Adipocyte (in vitro differentiated cells): Measurements from ENCODE around the gene SH3BP4.
A peak's percentile ranks its signal among the peaks of the same experiment; 100 is the strongest.

Experiments used
- DNase-seq: peaks from one replicate; pipeline ENCODE4 v3.0.0-alpha.2; 2015; ENCODE audit warnings: low read depth
- H3K27me3 ChIP-seq: replicated peaks from 2 replicates; pipeline ENCODE4 v1.7.0; 2013; ENCODE audit warnings: mild to moderate bottlenecking, low read length, moderate library complexity; ENCODE audit not compliant: control insufficient read depth, insufficient read depth
- H3K36me3 ChIP-seq: 2 replicates; pipeline ENCODE4 v1.7.0; 2013; ENCODE audit warnings: low read length, mild to moderate bottlenecking, moderate library complexity; ENCODE audit not compliant: control insufficient read depth, insufficient read depth, severe bottlenecking
- H3K4me1 ChIP-seq: 2 replicates; pipeline ENCODE4 v1.7.0; 2013; ENCODE audit warnings: mild to moderate bottlenecking, low read length, moderate library complexity; ENCODE audit not compliant: control insufficient read depth, insufficient read depth
- H3K4me3 ChIP-seq: 2 replicates; pipeline ENCODE4 v1.7.0; 2013; ENCODE audit warnings: mild to moderate bottlenecking, low read length, moderate library complexity
- H3K9ac ChIP-seq: 2 replicates; pipeline ENCODE4 v1.7.0; 2013; ENCODE audit warnings: mild to moderate bottlenecking, low read length, moderate library complexity
- H3K9me3 ChIP-seq: 2 replicates; pipeline ENCODE4 v1.7.0; 2013; ENCODE audit warnings: mild to moderate bottlenecking, low read length, moderate library complexity; ENCODE audit not compliant: control insufficient read depth

The SH3BP4 gene

DNA sequence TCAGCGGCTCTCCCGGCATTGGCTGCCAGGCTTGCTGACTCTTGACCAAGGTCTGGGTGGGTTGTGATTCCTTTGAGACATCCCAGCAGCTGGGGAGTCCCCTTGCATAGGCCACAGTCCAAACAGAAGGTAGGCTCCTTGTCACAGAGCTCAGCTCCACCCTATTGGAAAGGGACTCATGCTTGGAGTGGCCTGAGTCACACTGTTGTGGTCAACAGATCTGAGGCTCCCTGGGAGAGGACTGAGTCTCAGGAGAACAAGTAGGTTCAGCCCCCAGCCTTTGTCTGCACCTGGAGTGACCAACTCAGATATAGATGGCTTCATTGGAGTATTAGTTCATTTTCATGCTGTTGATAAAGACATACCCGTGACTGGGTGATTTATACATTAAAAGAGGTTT is 32.1 kb upstream of the SH3BP4 start:
- DNase-seq: no peak
- Histone ChIP-seq H3K4me1 (peaks cover 5% of the 10 kb centered on the region), H3K9ac (no peak overlapping the region), H3K9me3 (no peaks in the 10 kb centered on the region), H3K36me3 (no peaks in the 10 kb centered on the region), H3K27me3 (no peaks in the 10 kb centered on the region), H3K4me3 (no peak overlapping the region)

DNA sequence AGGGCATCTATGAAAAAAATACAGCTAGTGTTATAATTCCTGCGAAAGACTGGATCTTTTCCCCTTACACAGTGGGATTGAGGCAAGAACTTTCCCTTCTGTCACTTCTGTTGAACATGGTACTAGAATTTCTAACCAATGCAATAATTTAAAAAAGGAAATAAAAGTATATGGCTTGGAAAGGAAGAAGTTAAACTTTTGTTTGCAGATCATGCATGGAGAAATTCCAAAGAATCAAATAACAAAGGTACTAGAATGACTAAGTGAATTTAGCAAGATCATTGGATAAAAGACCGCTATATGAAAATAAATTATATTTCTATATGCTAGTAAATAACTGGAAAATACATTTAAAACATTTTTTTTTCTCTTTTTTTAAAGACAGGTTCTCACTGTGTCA is 31.0 kb upstream of the SH3BP4 start:
- Histone ChIP-seq H3K36me3 (no peaks in the 10 kb centered on the region), H3K9me3 (no peaks in the 10 kb centered on the region), H3K9ac (no peak overlapping the region), H3K27me3 (no peaks in the 10 kb centered on the region), H3K4me3 (no peak overlapping the region), H3K4me1 (peaks cover 5% of the 10 kb centered on the region)
- no peak for DNase-seq

- no peak overlapping the region for H3K4me3 ChIP-seq
- H3K9ac ChIP-seq: no peak overlapping the region
- no peak for DNase-seq
- H3K4me1 ChIP-seq: peaks cover 3% of the 10 kb centered on the region
- H3K27me3 ChIP-seq: peaks cover 14% of the 10 kb centered on the region
- no peaks in the 10 kb centered on the region for H3K9me3 ChIP-seq
- no peaks in the 10 kb centered on the region for H3K36me3 ChIP-seq
Observed at GRCh38 chr2:234929002-234929401, 22.8 kb upstream of the SH3BP4 start.

GRCh38 chr2:234930397-234930796 is 21.4 kb upstream of the SH3BP4 start:
- no peak for DNase-seq

DNA sequence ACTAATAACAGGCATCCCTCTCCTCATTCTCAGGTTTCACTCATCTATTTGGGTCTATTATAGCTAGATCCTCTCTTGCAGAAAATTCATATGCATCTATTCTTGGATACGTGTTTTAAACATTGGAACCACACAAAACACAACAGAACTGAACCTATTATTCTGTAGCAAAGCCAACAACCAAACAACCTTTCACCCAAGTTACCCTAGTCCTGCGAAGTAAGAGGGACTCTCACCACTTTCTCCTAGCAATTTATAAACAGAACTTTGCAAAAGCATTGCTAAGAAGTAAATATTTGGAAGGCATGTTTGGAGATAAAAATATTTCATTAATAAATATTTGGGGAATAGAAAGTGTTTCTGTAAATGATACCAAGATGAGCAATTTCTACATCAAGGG is 20.4 kb upstream of the SH3BP4 start:
- no peak for DNase-seq
- no peak overlapping the region for H3K9ac ChIP-seq
- no peaks in the 10 kb centered on the region for H3K9me3 ChIP-seq
- peaks cover 21% of the 10 kb centered on the region for H3K27me3 ChIP-seq
- no peak overlapping the region for H3K4me3 ChIP-seq
- no peaks in the 10 kb centered on the region for H3K36me3 ChIP-seq
- peaks cover 3% of the 10 kb centered on the region for H3K4me1 ChIP-seq

More at GRCh38 chr2:234930397-234930796, 21.4 kb upstream of the SH3BP4 start:
- Histone ChIP-seq H3K9me3 (no peaks in the 10 kb centered on the region), H3K9ac (no peak overlapping the region), H3K4me1 (peaks cover 3% of the 10 kb centered on the region), H3K4me3 (no peak overlapping the region), H3K27me3 (peaks cover 16% of the 10 kb centered on the region), H3K36me3 (no peaks in the 10 kb centered on the region)

DNA sequence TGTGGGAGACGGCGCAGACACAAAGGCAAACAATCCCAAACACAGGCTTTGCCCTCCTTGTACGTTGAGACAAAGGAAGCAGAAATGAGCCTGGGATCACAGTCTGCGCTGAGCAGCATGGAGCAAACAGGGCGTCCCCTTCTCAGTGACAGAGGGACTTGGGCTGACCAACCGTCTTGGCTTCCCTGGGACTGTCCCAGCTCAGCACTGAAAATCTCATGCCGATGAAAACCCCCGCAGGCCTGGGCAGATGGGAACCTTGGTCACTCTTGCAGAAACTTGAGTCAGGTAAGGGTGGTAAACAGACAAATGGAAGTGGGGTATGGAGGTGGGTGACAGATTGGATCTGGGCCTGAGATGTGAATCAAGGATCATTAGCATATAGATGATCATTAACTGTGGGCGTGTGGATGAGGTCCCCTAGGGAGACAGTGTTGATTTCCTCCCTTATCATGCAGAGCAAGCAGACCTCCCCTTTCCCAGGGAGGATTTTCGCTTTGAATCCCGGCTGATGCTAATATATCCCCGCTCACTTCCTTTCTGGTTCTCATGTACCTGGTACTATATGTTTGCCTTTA is 19.1 kb upstream of the SH3BP4 start:
- Histone ChIP-seq H3K9me3 (no peaks in the 10 kb centered on the region), H3K27me3 (peaks cover 28% of the 10 kb centered on the region), H3K9ac (no peak overlapping the region), H3K4me3 (no peak overlapping the region), H3K4me1 (peaks cover 3% of the 10 kb centered on the region), H3K36me3 (no peaks in the 10 kb centered on the region)
- DNase-seq: no peak

DNA sequence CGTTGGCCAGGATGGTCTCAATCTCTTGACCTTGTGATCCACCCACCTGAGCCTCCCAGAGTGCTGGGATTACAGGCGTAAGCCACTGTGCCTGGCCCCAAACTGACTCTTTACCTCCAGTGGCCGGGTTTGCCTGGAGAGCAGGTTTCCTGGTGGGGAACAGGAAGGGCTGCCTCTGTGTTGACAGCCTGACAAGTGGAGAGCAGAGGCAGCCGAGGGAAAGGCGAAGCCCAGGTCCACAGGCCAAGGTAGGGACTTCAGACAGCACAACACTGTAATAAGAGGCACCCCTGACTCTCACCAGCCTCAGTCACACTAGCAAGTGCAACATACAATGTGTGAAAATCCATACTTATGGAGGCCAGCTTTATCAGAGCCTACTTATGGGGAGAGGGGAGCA is 16.5 kb upstream of the SH3BP4 start:
- Histone ChIP-seq H3K36me3 (no peaks in the 10 kb centered on the region), H3K27me3 (peaks cover 37% of the 10 kb centered on the region), H3K4me1 (peaks cover 3% of the 10 kb centered on the region), H3K9ac (no peak overlapping the region), H3K4me3 (no peak overlapping the region), H3K9me3 (no peaks in the 10 kb centered on the region)
- DNase-seq: no peak

GRCh38 chr2:234939576-234939975 is 12.2 kb upstream of the SH3BP4 start:
- Histone ChIP-seq H3K27me3 (peaks cover 48% of the 10 kb centered on the region), H3K4me3 (no peak overlapping the region), H3K9me3 (peaks cover 8% of the 10 kb centered on the region), H3K36me3 (no peaks in the 10 kb centered on the region), H3K9ac (no peak overlapping the region), H3K4me1 (no peaks in the 10 kb centered on the region)
- DNase-seq: peak; percentile 10

- H3K4me3 ChIP-seq: no peak overlapping the region
- H3K9ac ChIP-seq: no peak overlapping the region
- H3K27me3 ChIP-seq: peaks cover 48% of the 10 kb centered on the region
Observed at GRCh38 chr2:234939996-234940395, 11.8 kb upstream of the SH3BP4 start.

DNA sequence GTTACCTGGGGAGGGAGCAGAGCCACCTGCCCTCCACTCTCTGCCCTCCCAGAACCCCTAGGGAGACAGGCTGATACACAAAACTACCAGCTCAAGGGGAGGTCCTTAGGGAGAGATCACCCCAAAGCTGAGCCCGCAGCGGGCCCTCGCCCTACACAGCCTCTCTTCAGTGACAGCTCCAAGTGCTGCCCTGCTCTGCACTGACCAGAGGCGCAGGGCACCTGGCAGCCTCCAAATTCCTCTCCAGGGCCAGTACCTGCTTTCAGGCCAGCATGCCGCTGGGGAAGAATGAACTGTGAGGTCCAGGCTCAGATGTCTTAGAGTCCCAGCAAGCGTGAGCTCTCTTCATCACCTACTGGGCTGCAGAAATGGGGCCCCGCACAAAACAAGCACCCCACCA is 11.3 kb upstream of the SH3BP4 start:
- no peak overlapping the region for H3K4me3 ChIP-seq
- no peak for DNase-seq
- no peaks in the 10 kb centered on the region for H3K36me3 ChIP-seq

More at GRCh38 chr2:234939996-234940395, 11.8 kb upstream of the SH3BP4 start:
- Histone ChIP-seq H3K36me3 (no peaks in the 10 kb centered on the region), H3K9me3 (peaks cover 8% of the 10 kb centered on the region), H3K4me1 (no peaks in the 10 kb centered on the region)
- DNase-seq: no peak

GRCh38 chr2:234945339-234945873 is 6.4 kb upstream of the SH3BP4 start:
- Histone ChIP-seq H3K27me3 (peaks cover 10% of the 10 kb centered on the region), H3K4me3 (no peak overlapping the region), H3K4me1 (no peaks in the 10 kb centered on the region), H3K36me3 (no peaks in the 10 kb centered on the region), H3K9me3 (peaks cover 8% of the 10 kb centered on the region), H3K9ac (no peak overlapping the region)
- DNase-seq: no peak

More for the DNA sequence above, 11.3 kb upstream of the SH3BP4 start:
- H3K27me3 ChIP-seq: peaks cover 45% of the 10 kb centered on the region
- H3K4me1 ChIP-seq: no peaks in the 10 kb centered on the region
- peaks cover 8% of the 10 kb centered on the region for H3K9me3 ChIP-seq
- no peak overlapping the region for H3K9ac ChIP-seq

GRCh38 chr2:234947556-234947955 is 4.3 kb upstream of the SH3BP4 start:
- Histone ChIP-seq H3K4me1 (no peaks in the 10 kb centered on the region), H3K4me3 (no peak overlapping the region), H3K9me3 (peaks cover 8% of the 10 kb centered on the region), H3K36me3 (no peaks in the 10 kb centered on the region), H3K27me3 (no peaks in the 10 kb centered on the region), H3K9ac (no peak overlapping the region)
- DNase-seq: no peak
